A549 (cell line): Measurements from ENCODE around the gene DRGX.

Source experiments
- EP300 ChIP-seq, 2 experiments: fragments of >200 bp; sonication (Bioruptor Twin); formaldehyde crosslinking; IDR thresholded peaks; 2 replicates in 1 of 2; 3 replicates in 1 of 2; pipeline ENCODE4 v1.6.1; 2016 to 2017
- FOSL2 ChIP-seq, 2 experiments: fragments of 450-650 bp in 1 of 2; fragments of >200 bp in 1 of 2; sonication (Bioruptor Twin) in 1 of 2; formaldehyde crosslinking; IDR thresholded peaks; 2 replicates each; pipeline versions ENCODE4 v1.5.0 to v1.6.1; 2016 to 2020; ENCODE audit warnings: mild to moderate bottlenecking in 1 of 2, moderate library complexity in 1 of 2
- NPAS2 ChIP-seq: fragments of 250-450 bp; sonication (Bioruptor Pico); IDR thresholded peaks from 2 replicates; pipeline ENCODE4 v1.8.0; 2022; ENCODE audit warnings: mild to moderate bottlenecking, moderate library complexity, borderline replicate concordance
- POLR2A ChIP-seq: IDR thresholded peaks from 2 replicates; pipeline ENCODE4 v1.6.1; 2012; ENCODE audit warnings: mild to moderate bottlenecking, low read length
- RFX5 ChIP-seq: fragments of 450-650 bp; IDR thresholded peaks from 2 replicates; pipeline ENCODE4 v1.7.1; 2014; ENCODE audit warnings: antibody characterized with exemption, mild to moderate bottlenecking, moderate library complexity
- TF ChIP-seq, protein P1 (sequence below): fragments of >200 bp; sonication (Bioruptor Twin); formaldehyde crosslinking; IDR thresholded peaks from 3 replicates; pipeline ENCODE4 v1.5.1; 2016
- TF ChIP-seq, protein P2 (sequence below): fragments of >200 bp; sonication (Bioruptor Twin); formaldehyde crosslinking; IDR thresholded peaks from 3 replicates; pipeline ENCODE4 v1.6.1; 2016
- TF ChIP-seq, protein P3 (sequence below): fragments of 200-600 bp; sonication (generic); IDR thresholded peaks from 2 replicates; pipeline ENCODE4 v1.6.1; 2016; ENCODE audit warnings: antibody characterized with exemption, mild to moderate bottlenecking, moderate library complexity

- TF ChIP-seq RFX5: no peak
- TF ChIP-seq, protein P1, sequence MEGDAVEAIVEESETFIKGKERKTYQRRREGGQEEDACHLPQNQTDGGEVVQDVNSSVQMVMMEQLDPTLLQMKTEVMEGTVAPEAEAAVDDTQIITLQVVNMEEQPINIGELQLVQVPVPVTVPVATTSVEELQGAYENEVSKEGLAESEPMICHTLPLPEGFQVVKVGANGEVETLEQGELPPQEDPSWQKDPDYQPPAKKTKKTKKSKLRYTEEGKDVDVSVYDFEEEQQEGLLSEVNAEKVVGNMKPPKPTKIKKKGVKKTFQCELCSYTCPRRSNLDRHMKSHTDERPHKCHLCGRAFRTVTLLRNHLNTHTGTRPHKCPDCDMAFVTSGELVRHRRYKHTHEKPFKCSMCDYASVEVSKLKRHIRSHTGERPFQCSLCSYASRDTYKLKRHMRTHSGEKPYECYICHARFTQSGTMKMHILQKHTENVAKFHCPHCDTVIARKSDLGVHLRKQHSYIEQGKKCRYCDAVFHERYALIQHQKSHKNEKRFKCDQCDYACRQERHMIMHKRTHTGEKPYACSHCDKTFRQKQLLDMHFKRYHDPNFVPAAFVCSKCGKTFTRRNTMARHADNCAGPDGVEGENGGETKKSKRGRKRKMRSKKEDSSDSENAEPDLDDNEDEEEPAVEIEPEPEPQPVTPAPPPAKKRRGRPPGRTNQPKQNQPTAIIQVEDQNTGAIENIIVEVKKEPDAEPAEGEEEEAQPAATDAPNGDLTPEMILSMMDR: no peak
- TF ChIP-seq EP300 (IDR thresholded peaks at IDR 0.05): no peak
- TF ChIP-seq, protein P2, sequence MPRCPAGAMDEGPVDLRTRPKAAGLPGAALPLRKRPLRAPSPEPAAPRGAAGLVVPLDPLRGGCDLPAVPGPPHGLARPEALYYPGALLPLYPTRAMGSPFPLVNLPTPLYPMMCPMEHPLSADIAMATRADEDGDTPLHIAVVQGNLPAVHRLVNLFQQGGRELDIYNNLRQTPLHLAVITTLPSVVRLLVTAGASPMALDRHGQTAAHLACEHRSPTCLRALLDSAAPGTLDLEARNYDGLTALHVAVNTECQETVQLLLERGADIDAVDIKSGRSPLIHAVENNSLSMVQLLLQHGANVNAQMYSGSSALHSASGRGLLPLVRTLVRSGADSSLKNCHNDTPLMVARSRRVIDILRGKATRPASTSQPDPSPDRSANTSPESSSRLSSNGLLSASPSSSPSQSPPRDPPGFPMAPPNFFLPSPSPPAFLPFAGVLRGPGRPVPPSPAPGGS: no peak
- TF ChIP-seq POLR2A: no peak
- no peak for TF ChIP-seq NPAS2 (CRISPR knock-in tag)
- no peak for TF ChIP-seq FOSL2 (IDR thresholded peaks at IDR 0.05)
- no peak for TF ChIP-seq FOSL2 (CRISPR knock-in tag; IDR thresholded peaks at IDR 0.05)
- TF ChIP-seq, protein P3, sequence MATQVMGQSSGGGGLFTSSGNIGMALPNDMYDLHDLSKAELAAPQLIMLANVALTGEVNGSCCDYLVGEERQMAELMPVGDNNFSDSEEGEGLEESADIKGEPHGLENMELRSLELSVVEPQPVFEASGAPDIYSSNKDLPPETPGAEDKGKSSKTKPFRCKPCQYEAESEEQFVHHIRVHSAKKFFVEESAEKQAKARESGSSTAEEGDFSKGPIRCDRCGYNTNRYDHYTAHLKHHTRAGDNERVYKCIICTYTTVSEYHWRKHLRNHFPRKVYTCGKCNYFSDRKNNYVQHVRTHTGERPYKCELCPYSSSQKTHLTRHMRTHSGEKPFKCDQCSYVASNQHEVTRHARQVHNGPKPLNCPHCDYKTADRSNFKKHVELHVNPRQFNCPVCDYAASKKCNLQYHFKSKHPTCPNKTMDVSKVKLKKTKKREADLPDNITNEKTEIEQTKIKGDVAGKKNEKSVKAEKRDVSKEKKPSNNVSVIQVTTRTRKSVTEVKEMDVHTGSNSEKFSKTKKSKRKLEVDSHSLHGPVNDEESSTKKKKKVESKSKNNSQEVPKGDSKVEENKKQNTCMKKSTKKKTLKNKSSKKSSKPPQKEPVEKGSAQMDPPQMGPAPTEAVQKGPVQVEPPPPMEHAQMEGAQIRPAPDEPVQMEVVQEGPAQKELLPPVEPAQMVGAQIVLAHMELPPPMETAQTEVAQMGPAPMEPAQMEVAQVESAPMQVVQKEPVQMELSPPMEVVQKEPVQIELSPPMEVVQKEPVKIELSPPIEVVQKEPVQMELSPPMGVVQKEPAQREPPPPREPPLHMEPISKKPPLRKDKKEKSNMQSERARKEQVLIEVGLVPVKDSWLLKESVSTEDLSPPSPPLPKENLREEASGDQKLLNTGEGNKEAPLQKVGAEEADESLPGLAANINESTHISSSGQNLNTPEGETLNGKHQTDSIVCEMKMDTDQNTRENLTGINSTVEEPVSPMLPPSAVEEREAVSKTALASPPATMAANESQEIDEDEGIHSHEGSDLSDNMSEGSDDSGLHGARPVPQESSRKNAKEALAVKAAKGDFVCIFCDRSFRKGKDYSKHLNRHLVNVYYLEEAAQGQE: no peak
These were observed 60.4 kb downstream of the DRGX start for GRCh38 chr10:49335364-49335972.
